Small intestine (tissue), 7 donors: Measurements from ENCODE around the gene CD109. TPM values are rescaled to one million over a fixed set of nuclear protein-coding genes. Genes with fewer than 3 reads are reported as not detected.

Experiments used
- DNase-seq, 2 donors: peaks; one replicate each; pipeline versions ENCODE4 v3.0.0 to v3.0.0-alpha.2; 2013
- FAIRE-seq: peaks from 2 replicates; lab custom pipeline; 2012; peaks lifted over from hg19 to GRCh38; lab: Jason Lieb, UNC
- H3K27ac ChIP-seq, 3 donors: one replicate each; pipeline ENCODE4 v1.5.1; 2013; ENCODE audit warnings: low read length in 2 of 3, mild to moderate bottlenecking in 2 of 3, control low read depth in 1 of 3, inconsistent platforms in 1 of 3, low read depth in 1 of 3, moderate library complexity in 1 of 3
- H3K27me3 ChIP-seq, 3 donors: one replicate each; pipeline ENCODE4 v1.6.1; 2013; ENCODE audit warnings: low read length in 3 of 3, inconsistent platforms in 1 of 3; ENCODE audit not compliant: control insufficient read depth in 3 of 3, insufficient read depth in 3 of 3
- H3K36me3 ChIP-seq, 3 donors: one replicate each; pipeline ENCODE4 v1.6.1; 2013; ENCODE audit warnings: low read length in 3 of 3, inconsistent platforms in 1 of 3, low read depth in 1 of 3, mild to moderate bottlenecking in 1 of 3, moderate library complexity in 1 of 3; ENCODE audit not compliant: control insufficient read depth in 3 of 3, insufficient read depth in 2 of 3
- H3K4me1 ChIP-seq, 3 donors: one replicate each; pipeline ENCODE4 v1.6.1; 2013; ENCODE audit warnings: low read length in 2 of 3, inconsistent platforms in 1 of 3, low read depth in 1 of 3, mild to moderate bottlenecking in 1 of 3, moderate library complexity in 1 of 3; ENCODE audit not compliant: control insufficient read depth in 3 of 3, insufficient read depth in 2 of 3
- H3K4me3 ChIP-seq, 3 donors: one replicate each; pipeline ENCODE4 v1.5.1; 2013; ENCODE audit warnings: low read length in 3 of 3, control low read depth in 1 of 3, inconsistent platforms in 1 of 3, low read depth in 1 of 3, mild to moderate bottlenecking in 1 of 3, moderate library complexity in 1 of 3
- H3K9me3 ChIP-seq, 2 donors: one replicate each; pipeline ENCODE4 v1.6.1; 2013; ENCODE audit warnings: low read depth in 1 of 2, low read length in 1 of 2; ENCODE audit not compliant: control insufficient read depth in 2 of 2, insufficient read depth in 1 of 2
- WGBS, 3 donors: extraction: QIAGEN DNeasy Blood & Tissue Kit; methylation state at CpG; one replicate each; pipeline ENCODE4 v1.1.7; 2013; 5-methylcytosine and 5-hydroxymethylcytosine counted together
- polyA plus RNA-seq, 4 donors: library from polyadenylated mRNA; stranded (reverse) in 3 of 4; unstranded in 1 of 4; fragments of 200-250 nt in 3 of 4; fragments of 120-200 nt in 1 of 4; gene quantifications; one replicate each; pipeline versions ENCODE4 v1.2.1 to v1.2.3, GENCODE V29; 2013
- donor health status: healthy with polysubstance abuse.
- donor health status: control.
- donor health status: control.
- donor health status: Bipolar disorder and iron deficiency.
- donor health status: healthy.

CD109 gene
- polyA plus RNA-seq, 4 donors: under 0.01 to 3.3 (median 0.98) TPM; not detected in 1

DNA sequence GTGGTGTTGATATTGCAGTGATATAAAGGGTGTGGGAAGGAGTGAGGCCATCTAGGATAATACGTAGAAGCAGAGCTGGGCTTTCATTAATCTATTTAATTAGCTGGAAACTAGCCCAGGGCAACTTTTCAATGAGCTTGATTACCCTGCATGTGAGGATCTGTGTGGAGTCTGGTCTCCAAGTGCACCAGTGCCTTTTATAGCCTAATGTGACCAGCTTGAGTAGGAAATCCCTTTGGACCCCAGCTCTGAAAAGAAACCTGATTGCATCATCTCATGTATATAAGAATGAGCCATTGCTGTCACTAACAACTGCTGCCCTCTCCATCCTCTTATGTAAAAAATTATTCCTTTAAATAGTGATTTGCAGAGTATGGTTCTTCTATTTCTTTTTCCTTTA, 72.6 kb downstream of the CD109 start:
- no peaks in the 10 kb centered on the region for H3K36me3 ChIP-seq
- no peak overlapping the region for H3K27ac ChIP-seq
- no peak overlapping the region for H3K4me3 ChIP-seq
- H3K9me3 ChIP-seq: no peaks in the 10 kb centered on the region
- FAIRE-seq (no peak), DNase-seq (no peak)
- 57 to 69% (median 57%) methylated on average over 1 of the region's 1 CpG for WGBS, 3 donors
- H3K4me1 ChIP-seq: no peaks in the 10 kb centered on the region
- H3K27me3 ChIP-seq: no peaks in the 10 kb centered on the region

GRCh38 chr6:73769976-73770375, 74.0 kb downstream of the CD109 start:
- Histone ChIP-seq H3K27ac (no peak overlapping the region), H3K4me1 (no peaks in the 10 kb centered on the region), H3K4me3 (no peak overlapping the region), H3K9me3 (no peaks in the 10 kb centered on the region), H3K27me3 (no peaks in the 10 kb centered on the region), H3K36me3 (no peaks in the 10 kb centered on the region)
- DNase-seq (no peak), FAIRE-seq (no peak)
- WGBS, 3 donors: 59 to 76% (median 67%) methylated on average over 1 of the region's 1 CpG

DNA sequence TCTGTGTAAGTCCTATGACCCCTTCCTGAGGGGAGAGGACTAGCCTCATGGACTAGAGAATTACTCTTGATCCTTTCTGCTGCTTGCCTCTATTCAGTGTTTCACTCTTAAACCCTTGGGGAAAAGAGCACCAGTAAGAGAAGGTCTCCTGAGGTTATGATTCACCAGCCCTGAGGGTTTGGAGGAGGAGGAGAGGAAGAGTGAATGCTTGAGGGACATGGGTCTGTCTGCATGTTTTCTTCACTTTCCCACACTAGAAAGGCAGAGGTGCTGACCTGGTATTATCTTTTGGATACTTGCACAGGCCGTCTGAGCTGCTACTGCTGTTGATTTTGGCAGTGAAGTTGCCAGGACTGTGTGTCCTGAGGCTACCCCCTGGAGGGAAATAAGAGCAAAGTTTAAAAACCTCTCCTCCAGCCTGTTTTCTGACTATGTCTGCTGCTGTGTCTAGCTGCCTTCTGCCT, 78.3 kb downstream of the CD109 start:
- Histone ChIP-seq H3K27me3 (no peaks in the 10 kb centered on the region), H3K9me3 (no peaks in the 10 kb centered on the region), H3K4me3 (no peak overlapping the region), H3K36me3 (no peaks in the 10 kb centered on the region), H3K27ac (no peak overlapping the region), H3K4me1 (no peaks in the 10 kb centered on the region)
- 5 to 21% (median 8%) methylated on average over 1 of the region's 1 CpG for WGBS, 3 donors
- FAIRE-seq: no peak
- DNase-seq: no peak

DNA sequence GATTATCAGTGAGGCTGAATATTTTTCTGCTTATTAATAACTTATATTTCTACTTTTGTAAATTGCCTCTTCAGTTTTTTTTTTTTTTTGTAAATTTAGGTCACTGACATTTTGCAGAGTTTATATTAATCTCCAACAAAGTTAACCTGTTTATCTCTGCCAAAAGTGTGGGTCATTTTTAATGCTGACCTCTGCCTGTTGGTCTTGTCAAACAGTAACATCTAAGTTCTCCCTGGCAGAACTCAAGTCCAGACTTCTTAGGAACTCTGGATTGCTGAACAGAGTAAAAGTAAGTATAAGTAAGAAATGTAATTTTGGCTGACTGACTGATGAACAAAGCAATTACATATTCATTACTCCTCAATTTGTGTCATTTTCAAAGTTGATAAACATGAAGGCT, 83.9 kb downstream of the CD109 start:
- Histone ChIP-seq H3K27ac (no peak overlapping the region), H3K27me3 (no peaks in the 10 kb centered on the region), H3K9me3 (no peaks in the 10 kb centered on the region), H3K36me3 (no peaks in the 10 kb centered on the region), H3K4me1 (no peaks in the 10 kb centered on the region), H3K4me3 (no peak overlapping the region)
- DNase-seq (no peak), FAIRE-seq (no peak)

DNA sequence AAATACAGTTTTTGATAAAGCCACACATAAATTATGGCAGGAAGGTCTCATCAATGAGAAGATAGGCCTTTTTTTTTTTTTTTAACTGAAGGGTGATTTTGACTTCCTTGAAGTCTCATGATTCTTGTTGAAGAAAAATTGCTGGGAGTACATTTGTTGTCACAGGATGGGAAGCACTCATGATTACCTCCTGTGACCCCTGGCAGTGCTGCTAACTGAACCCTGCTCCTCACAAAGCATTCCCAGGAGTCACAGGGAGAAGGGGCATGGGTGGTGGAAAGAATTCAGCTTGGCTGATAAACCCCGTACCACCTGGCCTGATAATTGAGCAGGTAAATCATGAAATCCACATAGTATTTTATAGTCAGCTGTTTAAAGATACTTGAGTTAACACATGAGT, 86.9 kb downstream of the CD109 start:
- 22 to 52% (median 33%) methylated on average over 1 of the region's 1 CpG for WGBS, 3 donors
- FAIRE-seq: no peak
- DNase-seq: no peak
- Histone ChIP-seq H3K36me3 (no peaks in the 10 kb centered on the region), H3K27ac (no peak overlapping the region), H3K27me3 (no peaks in the 10 kb centered on the region), H3K4me3 (no peak overlapping the region), H3K9me3 (no peaks in the 10 kb centered on the region), H3K4me1 (no peaks in the 10 kb centered on the region)

GRCh38 chr6:73784726-73785505, 88.9 kb downstream of the CD109 start:
- no peaks in the 10 kb centered on the region for H3K36me3 ChIP-seq
- no peaks in the 10 kb centered on the region for H3K9me3 ChIP-seq
- FAIRE-seq: no peak
- H3K4me1 ChIP-seq: no peaks in the 10 kb centered on the region
- H3K27me3 ChIP-seq: no peaks in the 10 kb centered on the region
- 48 to 71% (median 59%) methylated on average over 3 of the region's 3 CpGs for WGBS, 3 donors
- no peak overlapping the region for H3K27ac ChIP-seq
- no peak overlapping the region for H3K4me3 ChIP-seq
- no peak for DNase-seq

GRCh38 chr6:73790574-73790973, 94.6 kb downstream of the CD109 start:
- FAIRE-seq: no peak
- Histone ChIP-seq H3K27me3 (no peaks in the 10 kb centered on the region), H3K4me3 (no peak overlapping the region), H3K36me3 (no peaks in the 10 kb centered on the region), H3K4me1 (no peaks in the 10 kb centered on the region), H3K27ac (no peak overlapping the region), H3K9me3 (no peaks in the 10 kb centered on the region)
- no peak for DNase-seq

DNA sequence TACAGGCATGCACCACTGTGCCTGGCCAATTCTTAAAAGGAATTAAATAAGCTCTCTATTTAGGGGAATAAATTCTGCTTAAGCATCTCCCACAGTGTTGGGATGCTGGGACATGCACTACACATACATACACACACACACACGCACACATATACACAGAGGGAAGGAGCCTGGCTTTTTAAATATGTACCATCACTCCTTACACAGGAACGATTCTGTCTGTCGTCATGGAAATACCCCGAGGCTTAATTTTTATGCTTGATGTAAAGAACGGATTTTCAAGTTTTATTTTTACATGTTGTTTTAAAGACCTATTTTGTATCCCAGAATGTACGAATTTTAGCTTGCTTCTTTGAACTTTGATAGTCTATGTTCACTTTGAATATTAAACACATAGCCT, 95.3 kb downstream of the CD109 start:
- no peaks in the 10 kb centered on the region for H3K27me3 ChIP-seq
- no peaks in the 10 kb centered on the region for H3K36me3 ChIP-seq
- no peaks in the 10 kb centered on the region for H3K9me3 ChIP-seq
- 79 to 83% (median 80%) methylated on average over 6 of the region's 6 CpGs for WGBS, 3 donors
- H3K4me3 ChIP-seq: no peak overlapping the region
- no peak overlapping the region for H3K27ac ChIP-seq
- no peak for DNase-seq
- no peak for FAIRE-seq
- no peaks in the 10 kb centered on the region for H3K4me1 ChIP-seq

DNA sequence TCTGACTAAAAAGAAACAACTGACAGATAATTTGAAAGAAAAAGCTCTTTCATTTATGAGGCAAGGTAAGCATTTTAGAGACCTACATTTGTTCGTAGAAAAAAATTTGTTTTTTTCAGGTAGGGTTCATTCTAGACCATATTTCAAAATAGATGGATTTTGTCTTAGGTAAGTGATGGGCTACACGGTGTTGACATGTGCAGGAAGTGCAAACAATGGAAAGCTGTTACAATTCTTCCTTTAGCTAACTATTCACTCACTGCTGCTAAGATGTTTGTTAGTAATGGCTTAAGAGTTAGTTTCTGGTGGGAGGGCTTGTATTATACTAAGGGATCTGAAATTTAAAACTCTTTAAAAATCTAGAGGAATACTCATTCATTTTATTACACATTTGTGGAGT, 96.7 kb downstream of the CD109 start:
- no peak for FAIRE-seq
- no peak overlapping the region for H3K27ac ChIP-seq
- H3K4me3 ChIP-seq: no peak overlapping the region
- 36 to 62% (median 52%) methylated on average over 2 of the region's 2 CpGs for WGBS, 3 donors
- no peaks in the 10 kb centered on the region for H3K4me1 ChIP-seq
- no peak for DNase-seq
- H3K27me3 ChIP-seq: no peaks in the 10 kb centered on the region
- no peaks in the 10 kb centered on the region for H3K9me3 ChIP-seq
- H3K36me3 ChIP-seq: no peaks in the 10 kb centered on the region
